ENCODE data around the gene ESD. TPM values are rescaled to one million over a fixed set of nuclear protein-coding genes. Genes with fewer than 3 reads are reported as not detected.
"Not testable (repeated sequence)": the region's sequence is repeated elsewhere in the genome, so short reads cannot be mapped to it uniquely, and the experiment has no call there.

The ESD gene
- total RNA-seq, 1 donor from 2014 or later, result 86.8 TPM

GRCh38 chr13:46795321-46795720, 1.6 kb downstream of the ESD start:
- no peak for DNase-seq (ENCODE audit: low spot score)

- no peak for DNase-seq (ENCODE audit: low spot score)
These were observed 13.5 kb downstream of the ESD start for GRCh38 chr13:46783504-46783903.

GRCh38 chr13:46782691-46783090, 14.3 kb downstream of the ESD start:
- DNase-seq (ENCODE audit: low spot score), result no peak

- no peak for DNase-seq (ENCODE audit: low spot score)
These were observed 14.9 kb downstream of the ESD start for GRCh38 chr13:46782066-46782465.

- no peak for DNase-seq (ENCODE audit: low spot score)
These were observed 18.1 kb downstream of the ESD start for GRCh38 chr13:46778890-46779289.

- DNase-seq (ENCODE audit: low spot score), result no peak
These were observed 18.9 kb downstream of the ESD start for GRCh38 chr13:46778095-46778494.

GRCh38 chr13:46775385-46776107, 21.4 kb downstream of the ESD start:
- no peak for DNase-seq (ENCODE audit: low spot score)

GRCh38 chr13:46773541-46773940, 23.4 kb downstream of the ESD start:
- no peak for DNase-seq (ENCODE audit: low spot score)

GRCh38 chr13:46771693-46772092, 25.3 kb downstream of the ESD start:
- no peak for DNase-seq (ENCODE audit: low spot score)

GRCh38 chr13:46769925-46770324, 27.0 kb downstream of the ESD start:
- not testable (repeated sequence) for DNase-seq (ENCODE audit: low spot score)

GRCh38 chr13:46761866-46762265, 35.1 kb downstream of the ESD start:
- DNase-seq (ENCODE audit: low spot score), result peak; percentile 23

GRCh38 chr13:46761174-46761573, 35.8 kb downstream of the ESD start:
- DNase-seq (ENCODE audit: low spot score), result no peak

GRCh38 chr13:46759846-46760245, 37.1 kb downstream of the ESD start:
- DNase-seq (ENCODE audit: low spot score), result no peak

- DNase-seq (ENCODE audit: low spot score), result no peak
These were observed 39.3 kb downstream of the ESD start for GRCh38 chr13:46757640-46758039.

GRCh38 chr13:46756977-46757376, 40.0 kb downstream of the ESD start:
- DNase-seq (ENCODE audit: low spot score), result no peak

- not testable (repeated sequence) for DNase-seq (ENCODE audit: low spot score)
These were observed 41.5 kb downstream of the ESD start for GRCh38 chr13:46755508-46755907.

- no peak for DNase-seq (ENCODE audit: low spot score)
These were observed 42.1 kb downstream of the ESD start for GRCh38 chr13:46754812-46755211.

- DNase-seq (ENCODE audit: low spot score), result no peak
These were observed 43.0 kb downstream of the ESD start for GRCh38 chr13:46753917-46754316.

GRCh38 chr13:46753137-46753536, 43.8 kb downstream of the ESD start:
- no peak for DNase-seq (ENCODE audit: low spot score)

- DNase-seq (ENCODE audit: low spot score), result peak; percentile 19
These were observed 44.9 kb downstream of the ESD start for GRCh38 chr13:46751811-46752635.

GRCh38 chr13:46749951-46750350, 47.0 kb downstream of the ESD start:
- DNase-seq (ENCODE audit: low spot score), result no peak

GRCh38 chr13:46748300-46748699, 48.7 kb downstream of the ESD start:
- no peak for DNase-seq (ENCODE audit: low spot score)

All from mucosa of gallbladder (tissue), 1 donor.